GM12878 (cell line): ENCODE data around the gene DLX5. TPM values are rescaled to one million over a fixed set of nuclear protein-coding genes. Genes with fewer than 3 reads are reported as not detected.

Source experiments
- ATAC-seq: fragments of 200-7000 bp; cut with Tn5 transposase; 3 replicates; pipeline ENCODE4 v1.9.1; 2020; ENCODE audit warnings: mild to moderate bottlenecking, moderate library complexity
- BruUV-seq: library from RNA; stranded (reverse); fragments of 400-500 nt; replicated peaks from 2 replicates; lab custom pipeline; 2021; lab: Mats Ljungman, UMichigan
- CTCF ChIA-PET: fragments of 300-600 bp; sonication (Branson Sonifier 250); formaldehyde crosslinking; extraction: SDS; loops from one replicate; lab custom pipeline; 2021; ENCODE audit warnings: inconsistent platforms; lab: Yijun Ruan, JAX
- POLR2A ChIA-PET: fragments of 350-600 bp; formaldehyde crosslinking; extraction: SDS; loops from one replicate; lab custom pipeline; 2021; ENCODE audit warnings: inconsistent platforms; lab: Charles Lee
- RAD21 ChIA-PET: fragments of 300-600 bp; sonication (Branson Sonifier 250); formaldehyde crosslinking; loops from one replicate; lab custom pipeline; 2023; ENCODE audit warnings: antibody characterized with exemption; ENCODE audit not compliant: unreplicated experiment; lab: Charles Lee
- SMC1A ChIA-PET: fragments of 300-600 bp; sonication (Branson Sonifier 250); formaldehyde crosslinking; loops from one replicate; lab custom pipeline; 2023; ENCODE audit not compliant: unreplicated experiment, uncharacterized antibody; lab: Charles Lee
- DNase-seq: peaks from one replicate; pipeline ENCODE4 v3.0.0-alpha.2; 2011; ENCODE audit warnings: low read depth, low spot score
- FAIRE-seq: peaks from 3 replicates; lab custom pipeline; 2011; peaks lifted over from hg19 to GRCh38; lab: Jason Lieb, UNC
- H2AFZ ChIP-seq: 2 replicates; pipeline ENCODE4 v1.6.0; 2011; ENCODE audit warnings: low read depth, low read length, control low read depth; ENCODE audit not compliant: control insufficient read depth
- H3K27ac ChIP-seq: 2 replicates; pipeline ENCODE4 v1.5.1; 2011; ENCODE audit warnings: control low read depth; ENCODE audit not compliant: control insufficient read depth, insufficient read depth
- H3K27me3 ChIP-seq, 2 experiments: replicated peaks in 1 of 2; 2 replicates each; pipeline versions ENCODE4 v1.6.0 to v1.6.1; 2011; ENCODE audit warnings: low read length in 1 of 2; ENCODE audit not compliant: control insufficient read depth in 2 of 2, insufficient read depth in 2 of 2
- H3K36me3 ChIP-seq, 2 experiments: 2 replicates each; pipeline ENCODE4 v1.5.1; 2011; ENCODE audit warnings: low read length in 1 of 2; ENCODE audit not compliant: control insufficient read depth in 2 of 2, insufficient read depth in 2 of 2
- H3K4me1 ChIP-seq: 2 replicates; pipeline ENCODE4 v1.6.1; 2011; ENCODE audit warnings: mild to moderate bottlenecking, low read length, moderate library complexity, mixed read lengths; ENCODE audit not compliant: control insufficient read depth, insufficient read depth
- H3K4me2 ChIP-seq: 2 replicates; pipeline ENCODE4 v1.6.0; 2011; ENCODE audit warnings: control low read depth; ENCODE audit not compliant: control insufficient read depth, insufficient read depth
- H3K4me3 ChIP-seq: fragments of 200-600 bp; sonication (generic); 2 replicates; pipeline ENCODE4 v1.5.1; 2016
- H3K79me2 ChIP-seq: 2 replicates; pipeline ENCODE4 v1.6.0; 2011; ENCODE audit warnings: low read length; ENCODE audit not compliant: control insufficient read depth, insufficient read depth
- H3K9ac ChIP-seq: 2 replicates; pipeline ENCODE4 v1.8.0; 2011; ENCODE audit warnings: low read length, control low read depth, mixed read lengths; ENCODE audit not compliant: control insufficient read depth, insufficient read depth
- H3K9me3 ChIP-seq: replicated peaks from 3 replicates; pipeline ENCODE4 v1.5.1; 2011; ENCODE audit warnings: mild to moderate bottlenecking, low read length; ENCODE audit not compliant: control insufficient read depth, insufficient read depth
- H4K20me1 ChIP-seq: 2 replicates; pipeline ENCODE4 v1.6.0; 2011; ENCODE audit not compliant: control insufficient read depth, insufficient read depth
- ATF2 ChIP-seq: IDR thresholded peaks from 2 replicates; pipeline ENCODE4 v1.6.1; 2012; ENCODE audit warnings: low read length, inconsistent platforms
- HCFC1 ChIP-seq: fragments of 150-350 bp; IDR thresholded peaks from 2 replicates; pipeline ENCODE4 v1.6.1; 2014; ENCODE audit warnings: low read length
- JUND ChIP-seq: IDR thresholded peaks from 2 replicates; pipeline ENCODE4 v1.6.1; 2012; ENCODE audit warnings: low read depth, mild to moderate bottlenecking, low read length, improper control_type of control experiment, moderate library complexity
- NR2C2 ChIP-seq: IDR thresholded peaks from 2 replicates; pipeline ENCODE4 v1.6.1; 2011; ENCODE audit warnings: borderline replicate concordance, low read depth; ENCODE audit not compliant: control insufficient read depth, insufficient read length
- PKNOX1 ChIP-seq: fragments of 450-650 bp; IDR thresholded peaks from 2 replicates; pipeline ENCODE4 v1.6.1; 2016; ENCODE audit warnings: mild to moderate bottlenecking
- RBBP5 ChIP-seq: fragments of 200-600 bp; sonication (generic); conservative IDR thresholded peaks from 2 replicates; pipeline ENCODE4 v1.6.1; 2016
- SIX5 ChIP-seq: IDR thresholded peaks from 2 replicates; pipeline ENCODE4 v1.6.1; 2011; ENCODE audit warnings: mild to moderate bottlenecking, low read depth, low read length, moderate library complexity; ENCODE audit not compliant: severe bottlenecking
- SPI1 ChIP-seq: IDR thresholded peaks from 2 replicates; pipeline ENCODE4 v1.6.1; 2011; ENCODE audit warnings: low read depth, mild to moderate bottlenecking, low read length, moderate library complexity, borderline replicate concordance; ENCODE audit not compliant: insufficient read depth
- STAT3 ChIP-seq: IDR thresholded peaks from 2 replicates; pipeline ENCODE4 v1.6.1; 2011; ENCODE audit warnings: low read depth, low read length, improper control_type of control experiment
- SUZ12 ChIP-seq: fragments of 200-600 bp; sonication (generic); IDR thresholded peaks from one replicate; pipeline ENCODE4 v1.6.1; 2018; ENCODE audit warnings: antibody characterized with exemption, mild to moderate bottlenecking; ENCODE audit not compliant: unreplicated experiment
- ZBTB4 ChIP-seq: fragments of 450-650 bp; formaldehyde crosslinking; IDR thresholded peaks from 2 replicates; pipeline ENCODE4 v1.4.0; 2022; ENCODE audit warnings: mild to moderate bottlenecking, moderate library complexity
- WGBS: methylation state at CpG from one replicate; pipeline ENCODE4 v1.1.6; 2016; ENCODE audit warnings: low lambda C conversion rate; ENCODE audit not compliant: insufficient replicate concordance, insufficient coverage; ENCODE audit errors: missing lambda C conversion rate; 5-methylcytosine and 5-hydroxymethylcytosine counted together
- in situ Hi-C: fragments of 300-500 bp; cut with MboI; formaldehyde crosslinking; loops from 9 replicates; pipeline ENCODE4 v1.14.3; 2018; ENCODE audit warnings: mixed read lengths
- intact Hi-C: fragments of 100-400 bp; cut with micrococcal nuclease; formaldehyde crosslinking; loops from one replicate; pipeline ENCODE4 v1.14.2; 2022; ENCODE audit not compliant: unreplicated experiment
- polyA plus RNA-seq, 11 experiments: library from polyadenylated mRNA; depleted of rRNA in 4 of 11; unstranded in 6 of 11; stranded (reverse) in 5 of 11; fragments of >200 nt; fragmentation: Nextera tagmentation in 4 of 11; fragmentation: Illumina TruSeq in 1 of 11; extraction: Ambion mirVana in 4 of 11; extraction: Trizol in 1 of 11; gene quantifications; 1 replicate in 1 of 11; 2 replicates in 10 of 11; pipeline versions ENCODE4 v1.2.1 to v1.2.3, GENCODE V29; 2011 to 2016; ENCODE audit warnings: inconsistent platforms in 2 of 11, missing spikeins in 2 of 11, low read depth in 1 of 11
- total RNA-seq, 4 experiments: library from RNA; depleted of rRNA in 3 of 4; stranded (reverse); fragments of >200 nt in 3 of 4; fragmentation: Illumina TruSeq in 1 of 4; extraction: Trizol in 1 of 4; gene quantifications; 2 replicates each; pipeline versions ENCODE4 v1.2.1 to v1.2.3, GENCODE V29; 2013 to 2021

DLX5 gene
- total and polyA plus RNA-seq, 10 of the 15 experiments (the other 5 are each of a cell fraction or from before 2014, with no cell fraction given): not detected

GRCh38 chr7:97008275-97008917, 16.2 kb downstream of the DLX5 start (continued):
- no peak for TF ChIP-seq PKNOX1
- no peak for TF ChIP-seq SUZ12
- no peak for TF ChIP-seq STAT3

GRCh38 chr7:97007583-97007861, 17.1 kb downstream of the DLX5 start:
- H3K9ac ChIP-seq: no peak overlapping the region
- TF ChIP-seq SIX5 (no peak), ZBTB4 (CRISPR knock-in tag) (no peak), SPI1 (no peak), ATF2 (no peak), JUND (no peak), RBBP5 (no peak), HCFC1 (no peak), NR2C2 (no peak)
- TF ChIP-seq, all 136 proteins: peak for 0
- H3K4me2 ChIP-seq: no peak overlapping the region
- RAD21 ChIA-PET: no interaction called here
- H3K27ac ChIP-seq: no peak overlapping the region
- H3K36me3 ChIP-seq: no peaks in the 10 kb centered on the region
- H3K4me3 ChIP-seq: no peak overlapping the region
- FAIRE-seq: no peak
- H4K20me1 ChIP-seq: no peaks in the 10 kb centered on the region
- H2AFZ ChIP-seq: no peak overlapping the region
- 37% methylated on average over 8 of the region's 8 CpGs for WGBS
- H3K27me3 ChIP-seq: peaks cover 9 to 24% of the 10 kb centered on the region in 2 experiments; a peak in 3 of 4 replicates
- no TSS peak for BruUV-seq
- SMC1A ChIA-PET: no interaction called here
- intact Hi-C loops (no loop called here), in situ Hi-C loops (no loop called here)
- no peak for DNase-seq
- no peaks in the 10 kb centered on the region for H3K4me1 ChIP-seq
- POLR2A ChIA-PET: no interaction called here
- CTCF ChIA-PET: no interaction called here
- ATAC-seq: no peak
- H3K79me2 ChIP-seq: no peaks in the 10 kb centered on the region
- peaks cover 2% of the 10 kb centered on the region; the same call in 2 of the 3 replicates for H3K9me3 ChIP-seq
